ENCODE data around the gene NCKAP5. TPM values are rescaled to one million over a fixed set of nuclear protein-coding genes. Genes with fewer than 3 reads are reported as not detected.

Gene NCKAP5
- total and polyA plus RNA-seq, 10 donors, result 0.39 to 6.0 (median 3.3) TPM

DNA sequence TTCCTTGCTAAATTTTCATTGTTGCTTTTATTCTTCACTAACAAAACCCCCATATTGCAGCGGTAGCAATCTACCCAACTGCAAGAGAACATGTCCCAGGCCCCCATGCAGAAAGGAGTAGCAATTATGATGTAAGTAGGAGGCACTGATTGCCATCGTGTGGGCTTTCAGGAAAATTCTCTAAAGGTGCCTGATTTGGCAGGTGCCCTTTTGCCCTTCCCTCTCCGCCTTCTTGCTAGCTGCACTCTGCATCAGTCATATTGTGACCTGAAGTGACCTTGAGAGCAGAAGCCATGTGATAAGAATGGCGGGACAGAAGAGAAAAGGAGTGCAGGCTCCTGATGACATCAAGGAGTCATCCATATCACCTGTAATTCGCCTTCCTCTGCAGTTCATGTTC lies 112.1 kb downstream of the NCKAP5 start:
- no peak overlapping the region for H3K4me3 ChIP-seq
- H3K27ac ChIP-seq, result no peak overlapping the region

DNA sequence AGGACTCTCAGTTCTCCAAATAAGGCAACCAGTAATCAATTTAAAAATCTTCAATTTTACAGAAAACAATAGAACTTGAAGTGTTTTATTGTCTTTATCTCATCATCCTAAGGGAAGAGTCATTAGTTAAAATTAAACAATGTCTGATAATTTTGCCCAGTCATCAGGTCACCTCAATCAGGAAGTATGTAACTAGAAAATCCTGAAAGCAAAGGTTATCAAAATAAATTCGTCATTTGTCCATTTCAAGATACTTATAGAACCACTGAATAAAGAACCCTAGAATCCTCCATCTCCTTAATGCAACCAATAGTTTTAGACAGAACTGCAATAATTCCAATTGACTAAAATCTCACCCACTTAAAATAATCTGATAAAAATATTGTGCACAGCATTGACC lies 115.2 kb downstream of the NCKAP5 start:
- Histone ChIP-seq H3K9me3 (peaks cover 0 to 25% (median 4%) of the 10 kb centered on the region in 8 donors), H3K4me1 (no peaks in the 10 kb centered on the region), H3K27ac (no peak overlapping the region), H3K27me3 (replicated peaks in 1 of 7) (no peaks in the 10 kb centered on the region), H3K4me3 (no peak overlapping the region), H3K36me3 (no peaks in the 10 kb centered on the region)
- 51 to 74% (median 64%) methylated on average over 1 of the region's 1 CpG for WGBS, 5 donors
- DNase-seq, result no peak
- intact Hi-C loops (cut with DNase I; ENCODE audit: low total_unique reads), result no loop called here
- no peak for TF ChIP-seq POLR2AphosphoS5 (IDR thresholded peaks at IDR 0.05)

More for the DNA sequence above, 112.1 kb downstream of the NCKAP5 start:
- 62 to 77% (median 66%) methylated on average over 5 of the region's 5 CpGs for WGBS, 5 donors
- TF ChIP-seq POLR2AphosphoS5 (IDR thresholded peaks at IDR 0.05) (no peak), POLR2A (IDR thresholded peaks at IDR 0.05) (no peak)
- TF ChIP-seq, protein P1, sequence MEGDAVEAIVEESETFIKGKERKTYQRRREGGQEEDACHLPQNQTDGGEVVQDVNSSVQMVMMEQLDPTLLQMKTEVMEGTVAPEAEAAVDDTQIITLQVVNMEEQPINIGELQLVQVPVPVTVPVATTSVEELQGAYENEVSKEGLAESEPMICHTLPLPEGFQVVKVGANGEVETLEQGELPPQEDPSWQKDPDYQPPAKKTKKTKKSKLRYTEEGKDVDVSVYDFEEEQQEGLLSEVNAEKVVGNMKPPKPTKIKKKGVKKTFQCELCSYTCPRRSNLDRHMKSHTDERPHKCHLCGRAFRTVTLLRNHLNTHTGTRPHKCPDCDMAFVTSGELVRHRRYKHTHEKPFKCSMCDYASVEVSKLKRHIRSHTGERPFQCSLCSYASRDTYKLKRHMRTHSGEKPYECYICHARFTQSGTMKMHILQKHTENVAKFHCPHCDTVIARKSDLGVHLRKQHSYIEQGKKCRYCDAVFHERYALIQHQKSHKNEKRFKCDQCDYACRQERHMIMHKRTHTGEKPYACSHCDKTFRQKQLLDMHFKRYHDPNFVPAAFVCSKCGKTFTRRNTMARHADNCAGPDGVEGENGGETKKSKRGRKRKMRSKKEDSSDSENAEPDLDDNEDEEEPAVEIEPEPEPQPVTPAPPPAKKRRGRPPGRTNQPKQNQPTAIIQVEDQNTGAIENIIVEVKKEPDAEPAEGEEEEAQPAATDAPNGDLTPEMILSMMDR (IDR thresholded peaks at IDR 0.05 in 8 of 11, conservative IDR thresholded peaks at IDR 0.05 in 3 of 11), result no peak
- Histone ChIP-seq H3K9me3 (peaks cover 0 to 25% (median 4%) of the 10 kb centered on the region in 8 donors), H3K36me3 (no peaks in the 10 kb centered on the region), H3K4me1 (no peaks in the 10 kb centered on the region), H3K27me3 (replicated peaks in 1 of 7) (no peaks in the 10 kb centered on the region)
- DNase-seq, result no peak
- intact Hi-C loops (cut with DNase I; ENCODE audit: low total_unique reads), result no loop called here

DNA sequence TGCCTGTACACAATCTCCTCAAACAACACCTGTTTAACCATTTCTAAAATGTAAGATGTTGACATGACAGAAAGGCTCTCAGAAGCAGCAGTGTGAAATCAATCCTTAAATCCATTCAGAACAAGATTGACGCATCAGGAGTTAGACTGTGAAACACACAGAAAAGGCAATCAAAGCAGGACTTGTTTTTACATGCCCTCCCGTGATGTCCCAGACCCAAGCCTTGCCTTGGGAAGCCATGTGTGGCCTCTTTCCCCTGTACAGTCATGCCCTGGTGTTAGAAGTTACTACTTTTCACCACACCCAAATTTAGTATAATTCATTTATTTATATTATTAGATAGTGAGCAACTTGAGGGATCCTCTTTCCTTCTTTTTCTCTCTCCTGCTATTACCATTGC lies 115.7 kb downstream of the NCKAP5 start:
- H3K27me3 ChIP-seq (replicated peaks in 1 of 7), result no peaks in the 10 kb centered on the region
- TF ChIP-seq, protein P1 (IDR thresholded peaks at IDR 0.05 in 8 of 11, conservative IDR thresholded peaks at IDR 0.05 in 3 of 11), result no peak
- no peak for TF ChIP-seq POLR2A (IDR thresholded peaks at IDR 0.05)
- no peak for TF ChIP-seq POLR2AphosphoS5 (IDR thresholded peaks at IDR 0.05)
- no peak overlapping the region for H3K27ac ChIP-seq
- no peak for DNase-seq
- H3K9me3 ChIP-seq, result peaks cover 0 to 25% (median 4%) of the 10 kb centered on the region in 8 donors
- no peak overlapping the region for H3K4me3 ChIP-seq
- H3K4me1 ChIP-seq, result no peaks in the 10 kb centered on the region
- WGBS, 5 donors, result 80 to 96% (median 83%) methylated on average over 2 of the region's 2 CpGs
- no peaks in the 10 kb centered on the region for H3K36me3 ChIP-seq
- intact Hi-C loops (cut with DNase I; ENCODE audit: low total_unique reads), result no loop called here

DNA sequence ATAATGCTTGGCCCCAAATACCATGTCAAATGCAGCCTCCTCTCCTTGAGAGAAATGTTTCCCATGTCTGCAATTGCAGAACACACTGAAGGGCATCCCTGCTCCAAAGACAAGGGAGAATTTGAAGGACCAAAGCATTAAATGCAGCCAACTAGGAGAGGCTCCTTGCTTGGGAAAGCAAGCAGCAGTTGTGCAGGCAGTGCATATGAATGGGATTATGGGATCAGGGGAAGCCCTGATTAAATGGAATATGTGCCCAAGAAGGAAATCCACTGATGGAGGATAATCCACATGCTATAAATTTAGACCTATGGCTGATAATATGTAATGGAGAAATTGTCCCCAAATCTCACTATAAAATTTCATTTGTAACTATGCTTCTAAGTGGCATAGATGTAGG lies 116.1 kb downstream of the NCKAP5 start:
- Histone ChIP-seq H3K27ac (no peak overlapping the region), H3K36me3 (no peaks in the 10 kb centered on the region), H3K9me3 (peaks cover 0 to 25% (median 4%) of the 10 kb centered on the region in 8 donors), H3K4me3 (no peak overlapping the region), H3K4me1 (no peaks in the 10 kb centered on the region), H3K27me3 (replicated peaks in 1 of 7) (no peaks in the 10 kb centered on the region)
- TF ChIP-seq, protein P1 (IDR thresholded peaks at IDR 0.05 in 8 of 11, conservative IDR thresholded peaks at IDR 0.05 in 3 of 11), result no peak
- no peak for TF ChIP-seq POLR2A (IDR thresholded peaks at IDR 0.05)
- TF ChIP-seq POLR2AphosphoS5 (IDR thresholded peaks at IDR 0.05), result no peak
- intact Hi-C loops (cut with DNase I; ENCODE audit: low total_unique reads), result no loop called here
- no peak for DNase-seq

DNA sequence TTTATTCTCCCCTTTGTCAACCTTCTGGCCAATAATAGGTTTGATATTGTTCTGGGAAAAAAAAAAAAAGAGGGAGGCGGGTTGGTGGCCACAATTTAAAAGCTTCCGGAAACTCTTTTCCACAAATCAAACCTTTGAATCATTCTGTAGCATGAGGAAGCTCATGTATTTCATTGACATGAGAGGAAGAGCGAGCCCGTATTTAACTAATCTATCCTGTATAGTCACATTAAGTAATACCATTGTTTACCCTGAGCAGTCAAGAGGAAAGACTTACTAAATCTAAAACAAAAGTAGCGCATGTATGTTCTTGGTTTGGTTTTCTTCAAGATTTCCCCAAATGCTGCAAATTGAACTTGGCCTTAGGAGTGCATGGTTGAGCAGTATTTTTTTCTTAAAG lies 120.1 kb downstream of the NCKAP5 start:
- H3K27ac ChIP-seq, result no peak overlapping the region
- 80 to 90% (median 83%) methylated on average over 5 of the region's 5 CpGs for WGBS, 5 donors

More for the DNA sequence above, 120.1 kb downstream of the NCKAP5 start:
- intact Hi-C loops (cut with DNase I; ENCODE audit: low total_unique reads), result no loop called here
- Histone ChIP-seq H3K9me3 (no peaks in the 10 kb centered on the region), H3K27me3 (replicated peaks in 1 of 7) (no peaks in the 10 kb centered on the region), H3K4me1 (no peaks in the 10 kb centered on the region), H3K4me3 (no peak overlapping the region), H3K36me3 (no peaks in the 10 kb centered on the region)
- no peak for DNase-seq
- TF ChIP-seq, protein P1 (IDR thresholded peaks at IDR 0.05 in 8 of 11, conservative IDR thresholded peaks at IDR 0.05 in 3 of 11), result no peak
- TF ChIP-seq POLR2AphosphoS5 (IDR thresholded peaks at IDR 0.05), result no peak
- no peak for TF ChIP-seq POLR2A (IDR thresholded peaks at IDR 0.05)

Data from spleen (tissue), 11 donors.